PC-3 (cell line): ENCODE measurements around the gene TEX53. TPM values are rescaled to one million over a fixed set of nuclear protein-coding genes. Genes with fewer than 3 reads are reported as not detected.

Experiments used
- ATAC-seq: fragments of 200-7000 bp; cut with Tn5 transposase; 2 replicates; pipeline ENCODE4 v1.9.1; 2020; ENCODE audit warnings: mild to moderate bottlenecking, moderate library complexity
- BruUV-seq: library from RNA; stranded (reverse); fragments of 400-500 nt; replicated peaks from 2 replicates; lab custom pipeline; 2021; lab: Mats Ljungman, UMichigan
- CTCF ChIA-PET: fragments of 300-600 bp; sonication (Branson Sonifier 250); formaldehyde crosslinking; loops from one replicate; lab custom pipeline; 2022; ENCODE audit warnings: antibody characterized with exemption; lab: Charles Lee
- POLR2A ChIA-PET: fragments of 300-600 bp; sonication (Branson Sonifier 250); formaldehyde crosslinking; loops from one replicate; lab custom pipeline; 2022; ENCODE audit warnings: antibody characterized with exemption; ENCODE audit not compliant: unreplicated experiment; lab: Charles Lee
- DNase-seq: peaks from one replicate; pipeline ENCODE4 v3.0.0-alpha.2; 2015
- H2AFZ ChIP-seq: fragments of 300-600 bp; sonication (generic); 2 replicates; pipeline ENCODE4 v1.6.0; 2016; ENCODE audit warnings: antibody characterized with exemption, low read length
- H3F3A ChIP-seq: fragments of 300-600 bp; sonication (generic); one replicate; pipeline ENCODE4 v1.6.0; 2017; ENCODE audit warnings: antibody characterized with exemption, low read length, control low read depth, mild to moderate bottlenecking; ENCODE audit not compliant: unreplicated experiment
- H3K27ac ChIP-seq: fragments of 300-600 bp; sonication (generic); 2 replicates; pipeline ENCODE4 v1.5.1; 2016; ENCODE audit warnings: mild to moderate bottlenecking, low read length
- H3K27me3 ChIP-seq: fragments of 300-600 bp; sonication (generic); 2 replicates; pipeline ENCODE4 v1.6.1; 2016; ENCODE audit warnings: low read length, mixed read lengths
- H3K36me3 ChIP-seq: fragments of 300-600 bp; sonication (generic); 2 replicates; pipeline ENCODE4 v1.6.1; 2016; ENCODE audit warnings: low read depth, mixed run types, low read length, mixed read lengths
- H3K4me1 ChIP-seq: fragments of 300-600 bp; sonication (generic); 2 replicates; pipeline ENCODE4 v1.5.1; 2016; ENCODE audit warnings: low read length; ENCODE audit not compliant: insufficient read depth
- H3K4me2 ChIP-seq: fragments of 300-600 bp; sonication (generic); 2 replicates; pipeline ENCODE4 v1.6.0; 2016; ENCODE audit warnings: low read length
- H3K4me3 ChIP-seq: fragments of 300-600 bp; sonication (generic); 2 replicates; pipeline ENCODE4 v1.5.1; 2016; ENCODE audit warnings: mild to moderate bottlenecking, low read length, mixed read lengths
- H3K79me2 ChIP-seq: fragments of 300-600 bp; sonication (generic); 2 replicates; pipeline ENCODE4 v1.6.1; 2017; ENCODE audit warnings: low read length, mixed read lengths
- H3K9ac ChIP-seq: fragments of 300-600 bp; sonication (generic); 2 replicates; pipeline ENCODE4 v1.6.0; 2016; ENCODE audit warnings: mild to moderate bottlenecking, low read length
- H3K9me2 ChIP-seq: fragments of 300-600 bp; sonication (generic); replicated peaks from 2 replicates; pipeline ENCODE4 v1.6.1; 2016; ENCODE audit warnings: mixed run types, low read length, mixed read lengths
- H3K9me3 ChIP-seq: fragments of 300-600 bp; sonication (generic); 2 replicates; pipeline ENCODE4 v1.6.1; 2016; ENCODE audit warnings: low read length, mixed read lengths
- H4K20me1 ChIP-seq: fragments of 300-600 bp; sonication (generic); 2 replicates; pipeline ENCODE4 v1.6.1; 2016; ENCODE audit warnings: low read length, mixed read lengths
- EZH2 ChIP-seq: fragments of 300-600 bp; sonication (generic); IDR thresholded peaks from one replicate; pipeline ENCODE4 v1.6.1; 2017; ENCODE audit warnings: antibody characterized with exemption, mild to moderate bottlenecking, low read length; ENCODE audit not compliant: unreplicated experiment
- EZH2phosphoT487 ChIP-seq: fragments of 300-600 bp; sonication (generic); IDR thresholded peaks from 2 replicates; pipeline ENCODE4 v1.6.1; 2018; ENCODE audit warnings: mild to moderate bottlenecking, antibody characterized with exemption, low read length, borderline replicate concordance
- intact Hi-C: fragments of 100-400 bp; cut with micrococcal nuclease; formaldehyde crosslinking; loops from 2 replicates; pipeline ENCODE4 v1.9.0; 2023
- total RNA-seq: library from RNA; depleted of rRNA; stranded (reverse); fragments of >200 nt; gene quantifications from 2 replicates; pipeline ENCODE4 v1.2.3, GENCODE V29; 2014
- TF ChIP-seq, protein P1 (sequence below): fragments of 300-600 bp; sonication (generic); conservative IDR thresholded peaks from 2 replicates; pipeline ENCODE4 v1.5.1; 2017; ENCODE audit warnings: antibody characterized with exemption, low read depth, mild to moderate bottlenecking, low read length

The TEX53 gene
- total RNA-seq, 1 experiment from 2014 or later = not detected

DNA sequence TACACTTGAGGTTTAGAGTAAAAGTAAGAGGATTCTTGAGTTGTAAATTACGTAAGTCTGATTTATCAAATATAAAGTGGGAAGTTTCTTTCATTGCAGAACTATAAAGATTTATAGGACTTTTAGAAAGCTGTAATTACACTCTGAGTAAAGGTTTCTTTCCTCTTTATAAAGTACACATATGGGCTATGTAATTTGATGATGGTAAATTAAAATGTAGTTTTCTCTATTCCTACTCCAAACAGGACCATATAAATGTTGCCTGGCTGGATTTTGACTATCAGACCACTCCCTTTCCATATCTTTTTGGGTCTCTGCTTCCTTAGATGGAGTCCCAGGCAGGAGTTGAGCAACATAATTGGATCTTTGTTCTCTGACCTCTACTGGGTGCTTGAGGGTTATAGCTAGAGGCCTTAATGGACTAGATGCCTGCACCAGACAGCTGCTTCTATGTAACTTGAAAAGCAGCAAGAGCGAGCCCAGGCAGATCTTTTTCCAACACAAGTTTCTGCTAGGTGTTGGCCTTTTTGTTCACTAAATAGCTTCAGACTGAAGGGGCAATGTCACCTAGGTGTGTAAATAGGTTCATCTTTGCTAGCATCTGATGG, 35.7 kb upstream of the TEX53 start:
- Histone ChIP-seq H4K20me1 (no peaks in the 10 kb centered on the region), H3K4me3 (no peak overlapping the region), H3K27ac (peak overlapping the region; percentile 98), H2AFZ (no peak overlapping the region), H3F3A (no peaks in the 10 kb centered on the region), H3K9me2 (no peaks in the 10 kb centered on the region), H3K4me1 (peaks cover 60% of the 10 kb centered on the region), H3K9me3 (no peaks in the 10 kb centered on the region), H3K4me2 (no peak overlapping the region), H3K36me3 (no peaks in the 10 kb centered on the region), H3K9ac (peak overlapping the region; percentile 95), H3K79me2 (no peaks in the 10 kb centered on the region), H3K27me3 (no peaks in the 10 kb centered on the region)
- ChIA-PET CTCF (interaction anchor here (0.7 kb wide), 2 partner anchors 11 to 12 kb away, joined by 3 to 4 read pairs; no protein-coding TSS in a partner anchor), POLR2A (interaction anchor here (0.5 kb wide), 1 partner anchor 44 kb away, joined by 5 read pairs; no protein-coding TSS in a partner anchor)
- no peak for DNase-seq
- intact Hi-C loops = no loop called here
- ATAC-seq = peak; percentile 32
- no peak for TF ChIP-seq EZH2
- TF ChIP-seq EZH2phosphoT487 = no peak
- TF ChIP-seq, protein P1, sequence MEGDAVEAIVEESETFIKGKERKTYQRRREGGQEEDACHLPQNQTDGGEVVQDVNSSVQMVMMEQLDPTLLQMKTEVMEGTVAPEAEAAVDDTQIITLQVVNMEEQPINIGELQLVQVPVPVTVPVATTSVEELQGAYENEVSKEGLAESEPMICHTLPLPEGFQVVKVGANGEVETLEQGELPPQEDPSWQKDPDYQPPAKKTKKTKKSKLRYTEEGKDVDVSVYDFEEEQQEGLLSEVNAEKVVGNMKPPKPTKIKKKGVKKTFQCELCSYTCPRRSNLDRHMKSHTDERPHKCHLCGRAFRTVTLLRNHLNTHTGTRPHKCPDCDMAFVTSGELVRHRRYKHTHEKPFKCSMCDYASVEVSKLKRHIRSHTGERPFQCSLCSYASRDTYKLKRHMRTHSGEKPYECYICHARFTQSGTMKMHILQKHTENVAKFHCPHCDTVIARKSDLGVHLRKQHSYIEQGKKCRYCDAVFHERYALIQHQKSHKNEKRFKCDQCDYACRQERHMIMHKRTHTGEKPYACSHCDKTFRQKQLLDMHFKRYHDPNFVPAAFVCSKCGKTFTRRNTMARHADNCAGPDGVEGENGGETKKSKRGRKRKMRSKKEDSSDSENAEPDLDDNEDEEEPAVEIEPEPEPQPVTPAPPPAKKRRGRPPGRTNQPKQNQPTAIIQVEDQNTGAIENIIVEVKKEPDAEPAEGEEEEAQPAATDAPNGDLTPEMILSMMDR = no peak
- BruUV-seq = no TSS peak

DNA sequence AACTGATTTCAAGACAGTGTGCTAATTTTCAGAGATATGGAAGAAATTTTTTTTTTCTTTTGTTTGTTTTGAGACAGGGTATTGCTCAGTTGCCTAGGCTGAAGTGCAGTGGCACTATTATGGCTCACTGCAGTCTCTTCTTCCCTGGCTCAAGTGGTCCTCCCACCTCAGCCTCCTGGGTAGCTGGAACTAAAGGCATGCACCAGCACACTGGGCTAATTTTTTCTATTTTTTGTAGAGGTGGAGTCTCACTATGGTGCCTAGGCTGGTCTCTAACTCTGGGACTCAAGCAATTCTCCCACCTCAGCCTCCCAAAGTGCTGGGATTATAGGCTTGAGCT, 34.3 kb upstream of the TEX53 start:
- H3K4me2 ChIP-seq = peak overlapping the region; percentile 60
- TF ChIP-seq, protein P1 = no peak
- TF ChIP-seq EZH2 = no peak
- TF ChIP-seq EZH2phosphoT487 = no peak
- no peaks in the 10 kb centered on the region for H3K9me2 ChIP-seq
- no peak overlapping the region for H3K4me3 ChIP-seq
- ChIA-PET POLR2A (interaction anchor here (0.7 kb wide), 1 partner anchor 45 kb away, joined by 5 read pairs; no protein-coding TSS in a partner anchor), CTCF (no interaction called here)
- H3K4me1 ChIP-seq = peaks cover 66% of the 10 kb centered on the region
- H3K36me3 ChIP-seq = no peaks in the 10 kb centered on the region
- no peaks in the 10 kb centered on the region for H3K9me3 ChIP-seq
- H3F3A ChIP-seq = no peaks in the 10 kb centered on the region
- no peaks in the 10 kb centered on the region for H3K27me3 ChIP-seq
- intact Hi-C loops = loop anchor here (1.0 kb wide), 2 partner anchors 26 to 42 kb away; no protein-coding TSS in a partner anchor
- H2AFZ ChIP-seq = no peak overlapping the region
- peak overlapping the region; percentile 98 for H3K27ac ChIP-seq
- DNase-seq = no peak
- no peaks in the 10 kb centered on the region for H4K20me1 ChIP-seq
- no TSS peak for BruUV-seq
- H3K79me2 ChIP-seq = no peaks in the 10 kb centered on the region
- H3K9ac ChIP-seq = peak overlapping the region; percentile 95
- ATAC-seq = no peak
